GM12875 (cell line): ENCODE results near the gene PERCC1.

Experiments used
- H3K4me3 ChIP-seq: one replicate; pipeline ENCODE4 v1.5.1; 2011; ENCODE audit warnings: low read depth, low read length, control low read depth
- TF ChIP-seq, protein P1 (sequence below): IDR thresholded peaks from 2 replicates; pipeline ENCODE4 v1.5.1; 2011; ENCODE audit warnings: low read depth, mild to moderate bottlenecking, control low read depth, inconsistent platforms, low read length, moderate library complexity, borderline replicate concordance; ENCODE audit not compliant: insufficient read depth

The PERCC1 gene

DNA sequence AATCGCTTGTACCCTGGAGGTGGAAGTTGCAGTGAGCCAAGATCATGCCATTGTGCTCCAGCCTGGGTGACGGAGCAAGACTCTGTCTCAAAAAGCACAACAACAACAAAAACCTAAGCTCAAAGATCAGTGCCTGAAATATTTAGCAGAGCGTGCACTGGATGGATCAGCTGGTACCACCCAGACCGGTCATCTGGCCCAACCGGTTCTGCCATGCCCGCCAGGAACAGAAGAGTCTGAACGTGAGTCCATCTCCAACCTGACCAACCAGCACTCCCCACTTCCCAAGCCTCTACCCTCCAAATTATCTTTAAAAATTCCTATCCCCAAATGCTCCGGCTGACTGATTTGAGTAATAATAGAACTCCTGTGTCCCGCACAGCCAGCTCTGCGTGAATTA, 8.8 kb upstream of the PERCC1 start:
- no peak overlapping the region for H3K4me3 ChIP-seq
- TF ChIP-seq, protein P1, sequence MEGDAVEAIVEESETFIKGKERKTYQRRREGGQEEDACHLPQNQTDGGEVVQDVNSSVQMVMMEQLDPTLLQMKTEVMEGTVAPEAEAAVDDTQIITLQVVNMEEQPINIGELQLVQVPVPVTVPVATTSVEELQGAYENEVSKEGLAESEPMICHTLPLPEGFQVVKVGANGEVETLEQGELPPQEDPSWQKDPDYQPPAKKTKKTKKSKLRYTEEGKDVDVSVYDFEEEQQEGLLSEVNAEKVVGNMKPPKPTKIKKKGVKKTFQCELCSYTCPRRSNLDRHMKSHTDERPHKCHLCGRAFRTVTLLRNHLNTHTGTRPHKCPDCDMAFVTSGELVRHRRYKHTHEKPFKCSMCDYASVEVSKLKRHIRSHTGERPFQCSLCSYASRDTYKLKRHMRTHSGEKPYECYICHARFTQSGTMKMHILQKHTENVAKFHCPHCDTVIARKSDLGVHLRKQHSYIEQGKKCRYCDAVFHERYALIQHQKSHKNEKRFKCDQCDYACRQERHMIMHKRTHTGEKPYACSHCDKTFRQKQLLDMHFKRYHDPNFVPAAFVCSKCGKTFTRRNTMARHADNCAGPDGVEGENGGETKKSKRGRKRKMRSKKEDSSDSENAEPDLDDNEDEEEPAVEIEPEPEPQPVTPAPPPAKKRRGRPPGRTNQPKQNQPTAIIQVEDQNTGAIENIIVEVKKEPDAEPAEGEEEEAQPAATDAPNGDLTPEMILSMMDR, result no peak

DNA sequence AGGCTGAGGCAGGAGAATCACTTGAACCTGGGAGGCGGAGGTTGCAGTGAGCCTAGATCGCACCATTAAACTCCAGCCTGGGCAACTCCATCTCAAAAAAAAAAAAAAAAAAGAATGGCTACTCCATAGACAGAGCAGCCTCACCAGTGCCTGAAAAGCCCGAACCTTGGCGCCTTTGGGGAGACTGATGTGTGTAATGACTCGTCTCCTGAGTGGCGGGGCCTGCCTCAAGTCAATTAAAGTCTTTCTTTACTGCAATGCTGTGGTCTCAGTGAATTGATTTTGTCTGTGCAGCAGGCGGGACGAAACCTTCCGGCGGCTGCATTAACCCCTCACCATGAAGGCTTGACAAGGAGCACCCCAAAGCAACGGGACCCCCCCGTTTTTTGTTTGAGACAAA, 6.8 kb upstream of the PERCC1 start:
- no peak overlapping the region for H3K4me3 ChIP-seq
- TF ChIP-seq, protein P1, result no peak

DNA sequence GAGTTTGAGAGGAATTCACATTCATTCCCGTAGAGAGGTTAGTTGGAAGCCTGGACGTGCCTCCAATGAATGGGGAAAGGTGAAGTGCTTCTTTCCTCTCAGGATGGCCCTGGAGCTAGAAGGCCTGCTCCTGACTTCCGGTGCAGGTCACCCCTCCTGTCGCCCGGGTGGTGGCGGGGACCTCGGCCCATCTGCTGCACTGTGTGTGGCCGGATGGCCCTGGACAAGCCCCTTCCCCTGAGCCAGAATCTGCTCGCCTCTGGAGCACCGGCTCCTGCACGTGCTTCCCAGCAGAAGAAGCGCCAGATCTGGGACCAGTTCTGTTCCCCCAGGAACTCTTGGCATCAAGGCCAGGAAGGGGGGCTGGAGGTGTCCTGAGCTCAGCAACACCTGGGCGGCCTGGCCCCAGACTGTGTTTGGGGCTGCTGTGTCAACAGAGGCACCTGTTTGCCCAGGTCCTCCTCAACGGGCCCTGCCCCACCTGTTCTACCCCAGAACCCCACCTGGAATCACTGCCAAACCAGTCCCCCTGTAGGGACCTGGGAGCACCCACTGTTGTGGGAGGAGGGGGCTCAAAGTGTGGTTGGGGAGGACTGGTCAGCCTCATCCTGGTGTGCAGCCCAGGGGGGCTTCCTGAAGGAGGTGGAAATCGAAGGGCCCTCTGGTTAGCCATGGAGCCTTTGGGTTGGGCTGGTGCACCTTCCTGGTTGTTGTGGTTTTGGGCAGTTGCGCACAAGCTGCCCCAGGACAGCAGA, 5.1 kb upstream of the PERCC1 start:
- TF ChIP-seq, protein P1, result no peak

DNA sequence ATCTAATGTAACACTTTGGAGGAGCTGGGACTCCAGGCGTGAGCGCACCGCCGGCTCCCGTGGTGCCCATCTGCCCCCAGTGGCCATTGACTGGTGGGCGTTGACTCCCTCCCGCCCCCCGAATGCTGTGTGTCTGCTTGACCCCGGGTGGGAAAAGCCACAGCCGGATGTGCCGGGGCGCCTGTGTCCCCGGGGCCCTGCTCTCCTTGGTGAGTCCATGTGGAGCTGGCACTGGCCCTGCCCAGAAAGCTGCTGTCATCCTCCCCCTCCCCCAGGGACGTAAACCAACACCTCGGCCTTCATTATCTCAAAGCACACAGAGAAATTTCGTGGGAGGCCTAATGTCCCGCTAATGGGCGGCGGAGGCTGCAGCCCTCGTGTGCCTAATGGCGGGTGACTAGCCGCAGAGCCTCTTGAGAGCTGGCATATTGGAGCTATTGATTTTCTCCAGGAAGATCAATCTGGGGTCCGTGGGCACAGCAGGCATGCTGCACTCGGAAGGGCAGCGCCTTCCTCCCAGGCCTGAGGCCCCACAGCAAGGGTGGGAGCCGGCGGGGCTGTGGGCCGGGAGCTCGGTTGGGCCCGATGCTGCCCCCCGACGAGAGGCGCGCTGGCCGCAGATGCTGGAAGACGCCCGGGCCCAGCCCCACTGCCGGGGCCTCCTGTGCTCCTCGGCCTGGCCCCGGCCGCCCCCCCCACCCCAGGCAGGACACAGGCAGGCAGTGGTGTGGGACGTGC, 4.0 kb upstream of the PERCC1 start:
- H3K4me3 ChIP-seq, result no peak overlapping the region
- TF ChIP-seq, protein P1, result no peak

More for the DNA sequence above, 5.1 kb upstream of the PERCC1 start:
- H3K4me3 ChIP-seq, result no peak overlapping the region

DNA sequence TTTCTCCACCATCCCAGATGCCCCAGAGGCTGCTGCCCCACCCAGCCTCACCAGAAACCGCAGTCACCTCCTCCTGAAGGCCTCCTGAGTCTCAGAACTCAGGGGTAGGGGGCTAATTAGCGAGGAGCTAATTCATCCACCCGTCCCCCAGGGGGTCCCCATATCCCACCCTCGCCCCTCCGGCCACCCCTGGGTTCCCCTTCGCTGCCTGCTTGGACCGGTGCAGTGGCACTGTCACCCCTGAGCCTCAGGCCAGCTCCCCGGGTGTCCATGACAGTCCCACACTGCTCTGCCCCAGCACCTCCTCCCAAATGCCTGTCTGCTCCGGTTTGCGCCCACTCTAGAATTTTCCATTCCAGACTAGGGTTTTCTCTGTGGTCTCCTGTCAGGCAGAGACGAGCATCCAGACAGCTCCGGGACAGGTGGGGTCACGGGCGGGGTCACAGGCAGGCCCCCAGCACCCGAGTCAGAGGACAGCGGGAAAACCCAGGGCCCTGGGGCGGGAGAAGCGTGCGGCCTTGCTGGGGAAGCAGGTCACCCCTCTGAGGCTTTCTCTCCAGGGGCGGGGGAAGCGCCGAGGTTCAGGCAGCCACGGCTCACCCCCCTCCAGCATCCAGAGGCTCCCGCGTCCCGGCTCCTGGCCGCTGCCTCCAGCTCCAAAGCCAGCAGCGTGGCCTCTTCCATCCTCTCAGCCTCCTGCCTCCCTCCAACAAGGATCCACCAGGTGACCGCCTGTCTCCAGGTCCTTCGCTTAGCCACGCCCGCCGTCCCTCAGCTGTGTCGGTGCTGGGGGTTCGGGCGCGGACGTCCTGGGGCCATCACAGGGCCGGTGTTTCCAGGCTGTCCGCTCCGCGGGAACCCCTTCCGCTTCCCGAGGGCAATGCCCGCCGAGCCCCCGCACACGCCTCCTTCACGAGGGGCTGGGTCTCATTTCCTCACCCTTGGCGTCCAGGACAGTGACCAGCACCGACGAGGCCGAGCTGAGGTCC, 3.1 kb upstream of the PERCC1 start:
- no peak overlapping the region for H3K4me3 ChIP-seq
- TF ChIP-seq, protein P1, result no peak

DNA sequence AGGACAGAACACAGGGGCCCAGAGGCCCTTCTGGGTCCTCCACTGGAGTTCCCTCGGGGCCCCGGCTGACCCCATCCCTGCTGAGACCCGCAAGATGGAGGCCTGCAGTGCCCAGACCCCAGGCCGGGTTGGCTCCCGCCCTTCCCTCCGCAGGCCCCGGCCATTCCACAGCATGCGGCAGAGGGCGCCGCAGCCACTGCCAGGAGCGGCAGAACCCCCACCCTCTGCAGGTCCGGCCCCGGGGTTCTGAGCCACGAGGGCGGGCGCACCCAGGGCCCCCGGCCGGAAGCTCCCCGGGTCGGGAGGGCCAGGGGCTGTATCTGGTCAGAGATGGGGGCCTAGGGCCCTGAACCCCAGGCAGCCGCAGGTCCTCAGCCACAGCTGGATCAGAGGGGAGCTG, 2.4 kb upstream of the PERCC1 start:
- no peak overlapping the region for H3K4me3 ChIP-seq
- TF ChIP-seq, protein P1, result peak; percentile 33; the same call in 1 of the 2 replicates
